DND-41 (cell line): ENCODE data around the gene ERMARD.

ENCODE experiments used
- ATAC-seq: fragments of 200-7000 bp; cut with Tn5 transposase; 3 replicates; pipeline ENCODE4 v1.9.1; 2021; ENCODE audit warnings: low read depth; ENCODE audit not compliant: insufficient read depth
- DNase-seq: peaks from one replicate; pipeline ENCODE4 v3.0.0-alpha.2; 2020
- H2AFZ ChIP-seq: 2 replicates; pipeline ENCODE4 v1.6.0; 2012; ENCODE audit warnings: low read depth, low read length
- H3K27ac ChIP-seq: 2 replicates; pipeline ENCODE4 v1.5.1; 2012; ENCODE audit warnings: low read length, inconsistent platforms
- H3K27me3 ChIP-seq: fragments of 200-600 bp; sonication (generic); 2 replicates; pipeline ENCODE4 v1.6.0; 2012; ENCODE audit warnings: low read length, mild to moderate bottlenecking, inconsistent platforms; ENCODE audit not compliant: insufficient read depth, poor library complexity
- H3K36me3 ChIP-seq: 2 replicates; pipeline ENCODE4 v1.5.1; 2012; ENCODE audit warnings: low read length, inconsistent platforms; ENCODE audit not compliant: insufficient read depth
- H3K4me1 ChIP-seq: 2 replicates; pipeline ENCODE4 v1.5.1; 2012; ENCODE audit warnings: mild to moderate bottlenecking, low read length; ENCODE audit not compliant: insufficient read depth
- H3K4me2 ChIP-seq: 2 replicates; pipeline ENCODE4 v1.6.0; 2012; ENCODE audit warnings: mild to moderate bottlenecking, moderate library complexity, low read length, inconsistent platforms; ENCODE audit not compliant: insufficient read depth
- H3K4me3 ChIP-seq, 2 experiments: fragments of 200-600 bp in 1 of 2; shearing (Covaris generic) in 1 of 2; 2 replicates each; pipeline ENCODE4 v1.5.1; 2012 to 2016; ENCODE audit warnings: inconsistent platforms in 2 of 2, low read length in 2 of 2, mild to moderate bottlenecking in 2 of 2, low read depth in 1 of 2, moderate library complexity in 1 of 2
- H3K79me2 ChIP-seq: 2 replicates; pipeline ENCODE4 v1.6.0; 2012; ENCODE audit warnings: low read length, inconsistent platforms; ENCODE audit not compliant: insufficient read depth
- H3K9ac ChIP-seq: 2 replicates; pipeline ENCODE4 v1.6.0; 2012; ENCODE audit warnings: low read depth, mild to moderate bottlenecking, inconsistent platforms, low read length, moderate library complexity
- H3K9me3 ChIP-seq: 2 replicates; pipeline ENCODE4 v1.5.1; 2012; ENCODE audit warnings: low read length, moderate library complexity, mild to moderate bottlenecking, inconsistent platforms; ENCODE audit not compliant: insufficient read depth, severe bottlenecking
- H4K20me1 ChIP-seq: 2 replicates; pipeline ENCODE4 v1.6.0; 2012; ENCODE audit warnings: low read length; ENCODE audit not compliant: insufficient read depth
- EZH2 ChIP-seq: IDR thresholded peaks from 3 replicates; pipeline ENCODE4 v1.6.1; 2012; ENCODE audit warnings: borderline replicate concordance, low read depth, mild to moderate bottlenecking, moderate library complexity, low read length, inconsistent platforms; ENCODE audit not compliant: severe bottlenecking
- TF ChIP-seq, protein P1 (sequence below): IDR thresholded peaks from 2 replicates; pipeline ENCODE4 v1.5.1; 2012; ENCODE audit warnings: borderline replicate concordance, low read length, moderate library complexity, mild to moderate bottlenecking; ENCODE audit not compliant: poor library complexity, severe bottlenecking; ENCODE audit errors: extremely low read depth

Gene ERMARD

DNA sequence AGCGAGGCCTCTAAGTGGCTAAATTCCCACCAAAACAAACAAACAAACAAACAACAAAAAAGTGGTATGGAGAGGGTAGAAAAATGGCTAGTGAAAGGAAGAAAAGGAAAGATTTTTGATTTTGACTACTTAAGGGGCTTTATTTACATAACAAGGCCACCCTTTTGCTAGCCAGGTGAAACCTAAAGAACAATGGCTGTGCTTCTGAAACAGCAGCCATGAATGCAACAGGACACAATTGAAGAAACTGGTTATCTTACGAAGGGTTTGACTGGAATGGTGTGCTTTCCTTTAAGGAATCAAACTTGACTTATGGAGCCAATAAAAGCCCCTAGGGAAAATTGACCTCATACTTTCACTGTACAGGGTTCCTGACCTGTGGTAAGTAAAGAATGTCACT lies 68.9 kb downstream of the ERMARD start:
- Histone ChIP-seq H3K4me2 (no peak overlapping the region), H3K79me2 (no peaks in the 10 kb centered on the region), H3K27me3 (peaks cover 18% of the 10 kb centered on the region), H3K36me3 (no peaks in the 10 kb centered on the region), H3K9ac (no peak overlapping the region), H3K9me3 (peaks cover 4% of the 10 kb centered on the region), H3K27ac (no peak overlapping the region), H3K4me1 (no peaks in the 10 kb centered on the region), H2AFZ (no peak overlapping the region), H3K4me3 (no peak overlapping the region), H4K20me1 (no peaks in the 10 kb centered on the region)
- TF ChIP-seq, protein P1, sequence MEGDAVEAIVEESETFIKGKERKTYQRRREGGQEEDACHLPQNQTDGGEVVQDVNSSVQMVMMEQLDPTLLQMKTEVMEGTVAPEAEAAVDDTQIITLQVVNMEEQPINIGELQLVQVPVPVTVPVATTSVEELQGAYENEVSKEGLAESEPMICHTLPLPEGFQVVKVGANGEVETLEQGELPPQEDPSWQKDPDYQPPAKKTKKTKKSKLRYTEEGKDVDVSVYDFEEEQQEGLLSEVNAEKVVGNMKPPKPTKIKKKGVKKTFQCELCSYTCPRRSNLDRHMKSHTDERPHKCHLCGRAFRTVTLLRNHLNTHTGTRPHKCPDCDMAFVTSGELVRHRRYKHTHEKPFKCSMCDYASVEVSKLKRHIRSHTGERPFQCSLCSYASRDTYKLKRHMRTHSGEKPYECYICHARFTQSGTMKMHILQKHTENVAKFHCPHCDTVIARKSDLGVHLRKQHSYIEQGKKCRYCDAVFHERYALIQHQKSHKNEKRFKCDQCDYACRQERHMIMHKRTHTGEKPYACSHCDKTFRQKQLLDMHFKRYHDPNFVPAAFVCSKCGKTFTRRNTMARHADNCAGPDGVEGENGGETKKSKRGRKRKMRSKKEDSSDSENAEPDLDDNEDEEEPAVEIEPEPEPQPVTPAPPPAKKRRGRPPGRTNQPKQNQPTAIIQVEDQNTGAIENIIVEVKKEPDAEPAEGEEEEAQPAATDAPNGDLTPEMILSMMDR: no peak
- no peak for TF ChIP-seq EZH2
- DNase-seq (no peak), ATAC-seq (no peak)

- DNase-seq (no peak), ATAC-seq (no peak)
- no peaks in the 10 kb centered on the region for H3K4me1 ChIP-seq
- H3K36me3 ChIP-seq: no peaks in the 10 kb centered on the region
- TF ChIP-seq, protein P1: no peak
- no peak for TF ChIP-seq EZH2
- no peak overlapping the region for H3K27ac ChIP-seq
- H3K4me3 ChIP-seq: no peak overlapping the region
- H3K27me3 ChIP-seq: peaks cover 15% of the 10 kb centered on the region
- H3K9me3 ChIP-seq: no peaks in the 10 kb centered on the region
- H3K9ac ChIP-seq: no peak overlapping the region
- no peaks in the 10 kb centered on the region for H3K79me2 ChIP-seq
- H3K4me2 ChIP-seq: no peak overlapping the region
- no peaks in the 10 kb centered on the region for H4K20me1 ChIP-seq
- no peak overlapping the region for H2AFZ ChIP-seq
These were observed 72.6 kb downstream of the ERMARD start for GRCh38 chr6:169824021-169824420.

DNA sequence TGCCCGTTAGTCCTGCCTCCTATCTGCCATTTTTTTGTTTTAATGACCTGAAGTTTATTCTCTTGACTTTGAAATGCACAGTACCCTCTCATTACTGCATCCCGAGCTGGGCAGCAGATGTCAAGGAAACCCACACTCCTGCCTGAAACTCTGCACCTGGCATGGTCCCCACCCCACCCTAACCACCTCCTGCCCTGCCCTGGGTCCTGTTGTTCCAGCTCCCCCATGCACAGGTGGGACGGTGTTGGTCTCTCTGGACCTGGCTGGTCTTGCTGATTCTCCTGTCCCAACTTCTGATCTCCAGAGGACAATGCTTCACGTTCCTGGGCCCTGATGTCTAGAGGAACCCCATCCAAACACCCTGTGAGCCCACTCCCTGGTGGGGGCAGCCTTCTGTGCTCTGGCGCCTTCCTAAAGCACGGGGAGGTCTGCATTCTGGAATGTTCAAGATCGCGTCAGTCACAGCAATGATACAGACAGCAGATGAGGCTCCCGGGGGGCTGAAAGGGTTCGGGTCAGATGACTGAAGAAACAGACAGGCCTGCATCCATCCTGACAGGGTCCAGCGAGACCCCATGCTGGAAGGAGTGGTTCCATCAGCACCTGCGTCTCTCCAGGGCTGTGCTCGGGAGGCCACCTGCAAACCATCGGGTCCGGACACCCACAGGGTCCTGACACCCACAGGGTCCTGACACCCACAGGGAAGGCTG lies 73.6 kb downstream of the ERMARD start:
- Histone ChIP-seq H3K9me3 (no peaks in the 10 kb centered on the region), H3K27me3 (peaks cover 9% of the 10 kb centered on the region), H4K20me1 (no peaks in the 10 kb centered on the region), H3K4me3 (no peak overlapping the region), H3K36me3 (no peaks in the 10 kb centered on the region), H3K4me1 (no peaks in the 10 kb centered on the region), H3K27ac (no peak overlapping the region), H3K9ac (no peak overlapping the region), H3K4me2 (no peak overlapping the region), H3K79me2 (no peaks in the 10 kb centered on the region), H2AFZ (no peak overlapping the region)
- ATAC-seq (no peak), DNase-seq (no peak)
- no peak for TF ChIP-seq EZH2
- TF ChIP-seq, protein P1: no peak
